ENCODE measurements around the gene FRMD4A.

Gene FRMD4A

GRCh38 chr10:13852872-13853271, 477.9 kb downstream of the FRMD4A start:
- no peak for DNase-seq (ENCODE audit: low read depth)
- no peak overlapping the region for H3K4me3 ChIP-seq (ENCODE audit: control insufficient read depth, low read depth, low read length)
- TF ChIP-seq CTCF (conservative IDR thresholded peaks at IDR 0.05; ENCODE audit: control insufficient read depth, insufficient read depth, low read depth, low read length) = no peak

- no peak overlapping the region for H3K4me3 ChIP-seq (ENCODE audit: control insufficient read depth, low read depth, low read length)
- DNase-seq (ENCODE audit: low read depth) = peak; percentile 20
- no peak for TF ChIP-seq CTCF (conservative IDR thresholded peaks at IDR 0.05; ENCODE audit: control insufficient read depth, insufficient read depth, low read depth, low read length)
Measured at GRCh38 chr10:13851906-13852305, 478.8 kb downstream of the FRMD4A start.

GRCh38 chr10:13848520-13849445, 481.9 kb downstream of the FRMD4A start:
- no peak for DNase-seq (ENCODE audit: low read depth)
- H3K4me3 ChIP-seq (ENCODE audit: control insufficient read depth, low read depth, low read length) = no peak overlapping the region
- TF ChIP-seq CTCF (conservative IDR thresholded peaks at IDR 0.05; ENCODE audit: control insufficient read depth, insufficient read depth, low read depth, low read length) = no peak

GRCh38 chr10:13847201-13847631, 483.5 kb downstream of the FRMD4A start:
- no peak for DNase-seq (ENCODE audit: low read depth)
- no peak overlapping the region for H3K4me3 ChIP-seq (ENCODE audit: control insufficient read depth, low read depth, low read length)
- no peak for TF ChIP-seq CTCF (conservative IDR thresholded peaks at IDR 0.05; ENCODE audit: control insufficient read depth, insufficient read depth, low read depth, low read length)

GRCh38 chr10:13845897-13846296, 484.8 kb downstream of the FRMD4A start:
- no peak for DNase-seq (ENCODE audit: low read depth)
- no peak overlapping the region for H3K4me3 ChIP-seq (ENCODE audit: control insufficient read depth, low read depth, low read length)
- no peak for TF ChIP-seq CTCF (conservative IDR thresholded peaks at IDR 0.05; ENCODE audit: control insufficient read depth, insufficient read depth, low read depth, low read length)

- no peak overlapping the region for H3K4me3 ChIP-seq (ENCODE audit: control insufficient read depth, low read depth, low read length)
- DNase-seq (ENCODE audit: low read depth) = no peak
- no peak for TF ChIP-seq CTCF (conservative IDR thresholded peaks at IDR 0.05; ENCODE audit: control insufficient read depth, insufficient read depth, low read depth, low read length)
Measured at GRCh38 chr10:13844651-13845050, 486.1 kb downstream of the FRMD4A start.
